ENCODE measurements around the gene PRG3.

DNA sequence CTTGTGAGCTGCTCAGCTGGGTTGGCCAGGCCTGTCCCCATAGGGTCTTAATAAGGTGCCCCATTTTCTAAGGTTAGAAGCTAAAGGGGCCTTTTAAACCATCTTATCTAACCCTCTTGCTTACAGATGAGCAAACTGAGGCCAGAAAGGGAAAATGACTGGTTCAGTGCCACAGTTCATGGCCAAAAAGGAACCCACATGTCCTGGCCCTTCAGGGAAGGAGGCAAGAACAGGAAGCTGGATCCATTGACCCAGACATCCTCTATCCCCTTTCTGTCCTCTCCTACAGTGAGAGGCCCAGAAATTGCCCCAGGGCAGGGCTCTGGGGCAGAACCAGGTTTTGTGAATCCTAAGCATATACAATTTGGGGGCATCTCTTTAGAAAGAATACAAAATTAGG lies 10.0 kb downstream of the PRG3 start:
- TF ChIP-seq, protein P1, sequence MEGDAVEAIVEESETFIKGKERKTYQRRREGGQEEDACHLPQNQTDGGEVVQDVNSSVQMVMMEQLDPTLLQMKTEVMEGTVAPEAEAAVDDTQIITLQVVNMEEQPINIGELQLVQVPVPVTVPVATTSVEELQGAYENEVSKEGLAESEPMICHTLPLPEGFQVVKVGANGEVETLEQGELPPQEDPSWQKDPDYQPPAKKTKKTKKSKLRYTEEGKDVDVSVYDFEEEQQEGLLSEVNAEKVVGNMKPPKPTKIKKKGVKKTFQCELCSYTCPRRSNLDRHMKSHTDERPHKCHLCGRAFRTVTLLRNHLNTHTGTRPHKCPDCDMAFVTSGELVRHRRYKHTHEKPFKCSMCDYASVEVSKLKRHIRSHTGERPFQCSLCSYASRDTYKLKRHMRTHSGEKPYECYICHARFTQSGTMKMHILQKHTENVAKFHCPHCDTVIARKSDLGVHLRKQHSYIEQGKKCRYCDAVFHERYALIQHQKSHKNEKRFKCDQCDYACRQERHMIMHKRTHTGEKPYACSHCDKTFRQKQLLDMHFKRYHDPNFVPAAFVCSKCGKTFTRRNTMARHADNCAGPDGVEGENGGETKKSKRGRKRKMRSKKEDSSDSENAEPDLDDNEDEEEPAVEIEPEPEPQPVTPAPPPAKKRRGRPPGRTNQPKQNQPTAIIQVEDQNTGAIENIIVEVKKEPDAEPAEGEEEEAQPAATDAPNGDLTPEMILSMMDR (conservative IDR thresholded peaks at IDR 0.05), result no peak
- TF ChIP-seq EZH2 (IDR thresholded peaks at IDR 0.05; ENCODE audit: low read depth), result no peak

Data from PC-9 (cell line).